Loucy (cell line): Measurements from ENCODE around the gene RAPGEF2.

Experiments used
- H2AFZ ChIP-seq: fragments of 200-600 bp; sonication (generic); 2 replicates; pipeline ENCODE4 v1.6.0; 2016; ENCODE audit warnings: antibody characterized with exemption, mild to moderate bottlenecking, low read length, moderate library complexity
- H3F3A ChIP-seq: fragments of 200-600 bp; 2 replicates; pipeline ENCODE4 v1.6.0; 2016; ENCODE audit warnings: antibody characterized with exemption, low read depth, mild to moderate bottlenecking
- H3K27me3 ChIP-seq: fragments of 200-600 bp; sonication (generic); 2 replicates; pipeline ENCODE4 v1.6.1; 2014; ENCODE audit warnings: low read length, mild to moderate bottlenecking; ENCODE audit not compliant: insufficient read depth, poor library complexity, severe bottlenecking
- H3K36me3 ChIP-seq: fragments of 200-600 bp; sonication (generic); 2 replicates; pipeline ENCODE4 v1.6.1; 2016; ENCODE audit warnings: low read length; ENCODE audit not compliant: insufficient read depth
- H3K4me1 ChIP-seq: fragments of 200-600 bp; sonication (generic); 2 replicates; pipeline ENCODE4 v1.5.1; 2014; ENCODE audit warnings: low read length, mild to moderate bottlenecking; ENCODE audit not compliant: insufficient read depth, poor library complexity, severe bottlenecking
- H3K4me2 ChIP-seq: fragments of 200-600 bp; sonication (generic); 2 replicates; pipeline ENCODE4 v1.6.0; 2014; ENCODE audit warnings: antibody characterized with exemption, low read length, low read depth, mild to moderate bottlenecking; ENCODE audit not compliant: poor library complexity, severe bottlenecking
- H3K4me3 ChIP-seq: fragments of 200-600 bp; sonication (generic); 2 replicates; pipeline ENCODE4 v1.5.1; 2014; ENCODE audit warnings: low read length, mild to moderate bottlenecking, mixed read lengths; ENCODE audit not compliant: poor library complexity, severe bottlenecking
- H3K79me2 ChIP-seq: fragments of 200-600 bp; sonication (generic); 2 replicates; pipeline ENCODE4 v1.6.1; 2014; ENCODE audit warnings: low read length; ENCODE audit not compliant: insufficient read depth
- H3K9ac ChIP-seq: fragments of 200-600 bp; sonication (generic); 2 replicates; pipeline ENCODE4 v1.6.0; 2014; ENCODE audit warnings: mild to moderate bottlenecking, low read depth, low read length, moderate library complexity; ENCODE audit not compliant: poor library complexity, severe bottlenecking
- H3K9me2 ChIP-seq: fragments of 200-600 bp; sonication (generic); replicated peaks from 2 replicates; pipeline ENCODE4 v1.6.1; 2016; ENCODE audit warnings: low read depth, low read length, mixed read lengths
- H3K9me3 ChIP-seq: fragments of 200-600 bp; sonication (generic); 2 replicates; pipeline ENCODE4 v1.6.1; 2014; ENCODE audit warnings: mild to moderate bottlenecking, antibody characterized with exemption, low read length, low read depth; ENCODE audit not compliant: insufficient read depth
- H4K20me1 ChIP-seq: fragments of 200-600 bp; sonication (generic); 2 replicates; pipeline ENCODE4 v1.6.0; 2014; ENCODE audit warnings: antibody characterized with exemption, low read length, mild to moderate bottlenecking; ENCODE audit not compliant: insufficient read depth, poor library complexity, severe bottlenecking
- EZH2phosphoT487 ChIP-seq: fragments of 200-600 bp; IDR thresholded peaks from 2 replicates; pipeline ENCODE4 v1.6.1; 2018; ENCODE audit warnings: antibody characterized with exemption, mild to moderate bottlenecking, moderate library complexity, borderline replicate concordance
- TF ChIP-seq, protein P1 (sequence below): fragments of 200-600 bp; sonication (generic); conservative IDR thresholded peaks from 2 replicates; pipeline ENCODE4 v1.5.1; 2014; ENCODE audit warnings: mild to moderate bottlenecking, antibody characterized with exemption, low read length

RAPGEF2 gene

DNA sequence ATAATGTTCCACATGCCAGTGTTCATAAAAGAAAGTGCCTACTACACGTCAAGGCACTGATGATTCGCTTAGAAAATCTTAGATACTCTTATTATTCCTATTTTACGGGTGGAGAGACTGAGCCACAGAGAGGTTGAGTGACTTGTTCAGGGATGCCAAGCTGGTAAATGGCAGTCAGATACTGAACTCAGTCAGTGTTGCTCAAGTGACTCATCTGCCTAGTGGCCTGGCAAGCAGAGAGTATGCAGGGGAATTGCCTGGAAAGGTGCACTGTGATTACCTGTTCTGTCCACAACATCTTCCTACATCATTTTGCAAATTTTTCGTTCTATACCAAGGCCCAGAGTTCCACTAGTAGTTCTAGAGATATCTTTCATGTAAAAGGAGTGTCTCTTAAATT is 68.4 kb downstream of the RAPGEF2 start:
- no peaks in the 10 kb centered on the region for H3K9me3 ChIP-seq
- H3K4me1 ChIP-seq, result peaks cover 73% of the 10 kb centered on the region
- peak overlapping the region; percentile 75 for H3K4me2 ChIP-seq

DNA sequence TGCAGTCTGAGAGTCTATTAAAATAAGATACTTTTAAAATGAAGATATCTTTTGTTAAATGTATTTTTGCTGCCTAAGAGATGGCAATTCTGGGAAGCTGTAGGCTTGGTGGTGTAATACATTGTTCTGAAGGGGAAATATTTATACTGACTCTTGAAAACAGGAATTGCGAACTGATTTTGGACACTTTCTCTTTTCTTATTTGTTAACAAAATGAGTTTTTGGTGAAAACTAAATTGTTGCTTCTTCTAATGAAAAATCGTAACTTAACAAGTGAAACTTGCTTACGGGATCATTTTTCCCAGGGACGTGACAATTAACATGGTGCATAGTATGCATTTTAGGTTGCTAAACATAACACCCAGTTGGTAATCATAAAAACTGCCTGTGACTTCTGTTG is 71.0 kb downstream of the RAPGEF2 start:
- peaks cover 98% of the 10 kb centered on the region for H3K79me2 ChIP-seq
- peaks cover 15% of the 10 kb centered on the region for H4K20me1 ChIP-seq
- peaks cover 80% of the 10 kb centered on the region for H3K4me1 ChIP-seq
- H3F3A ChIP-seq, result 0 out of 2 replicates have a peak, but pooled peaks cover 3% of the 10 kb centered on the region
- no peaks in the 10 kb centered on the region for H3K36me3 ChIP-seq
- H3K4me2 ChIP-seq, result peak overlapping the region; percentile 75
- TF ChIP-seq, protein P1, sequence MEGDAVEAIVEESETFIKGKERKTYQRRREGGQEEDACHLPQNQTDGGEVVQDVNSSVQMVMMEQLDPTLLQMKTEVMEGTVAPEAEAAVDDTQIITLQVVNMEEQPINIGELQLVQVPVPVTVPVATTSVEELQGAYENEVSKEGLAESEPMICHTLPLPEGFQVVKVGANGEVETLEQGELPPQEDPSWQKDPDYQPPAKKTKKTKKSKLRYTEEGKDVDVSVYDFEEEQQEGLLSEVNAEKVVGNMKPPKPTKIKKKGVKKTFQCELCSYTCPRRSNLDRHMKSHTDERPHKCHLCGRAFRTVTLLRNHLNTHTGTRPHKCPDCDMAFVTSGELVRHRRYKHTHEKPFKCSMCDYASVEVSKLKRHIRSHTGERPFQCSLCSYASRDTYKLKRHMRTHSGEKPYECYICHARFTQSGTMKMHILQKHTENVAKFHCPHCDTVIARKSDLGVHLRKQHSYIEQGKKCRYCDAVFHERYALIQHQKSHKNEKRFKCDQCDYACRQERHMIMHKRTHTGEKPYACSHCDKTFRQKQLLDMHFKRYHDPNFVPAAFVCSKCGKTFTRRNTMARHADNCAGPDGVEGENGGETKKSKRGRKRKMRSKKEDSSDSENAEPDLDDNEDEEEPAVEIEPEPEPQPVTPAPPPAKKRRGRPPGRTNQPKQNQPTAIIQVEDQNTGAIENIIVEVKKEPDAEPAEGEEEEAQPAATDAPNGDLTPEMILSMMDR, result no peak
- TF ChIP-seq EZH2phosphoT487, result no peak
- no peaks in the 10 kb centered on the region for H3K9me2 ChIP-seq
- H3K9ac ChIP-seq, result peak overlapping the region; percentile 35
- no peaks in the 10 kb centered on the region for H3K27me3 ChIP-seq
- no peaks in the 10 kb centered on the region for H3K9me3 ChIP-seq
- H3K4me3 ChIP-seq, result no peak overlapping the region
- H2AFZ ChIP-seq, result no peak overlapping the region

More for the DNA sequence above, 68.4 kb downstream of the RAPGEF2 start:
- no peak overlapping the region for H3K9ac ChIP-seq
- no peaks in the 10 kb centered on the region for H3K36me3 ChIP-seq
- TF ChIP-seq, protein P1, result no peak
- TF ChIP-seq EZH2phosphoT487, result no peak
- H3F3A ChIP-seq, result 0 out of 2 replicates have a peak, but pooled peaks cover 3% of the 10 kb centered on the region
- H2AFZ ChIP-seq, result no peak overlapping the region
- no peaks in the 10 kb centered on the region for H3K27me3 ChIP-seq
- H3K9me2 ChIP-seq, result no peaks in the 10 kb centered on the region
- peaks cover 17% of the 10 kb centered on the region for H4K20me1 ChIP-seq
- peak overlapping the region; percentile 58 for H3K4me3 ChIP-seq
- H3K79me2 ChIP-seq, result peaks cover 98% of the 10 kb centered on the region

DNA sequence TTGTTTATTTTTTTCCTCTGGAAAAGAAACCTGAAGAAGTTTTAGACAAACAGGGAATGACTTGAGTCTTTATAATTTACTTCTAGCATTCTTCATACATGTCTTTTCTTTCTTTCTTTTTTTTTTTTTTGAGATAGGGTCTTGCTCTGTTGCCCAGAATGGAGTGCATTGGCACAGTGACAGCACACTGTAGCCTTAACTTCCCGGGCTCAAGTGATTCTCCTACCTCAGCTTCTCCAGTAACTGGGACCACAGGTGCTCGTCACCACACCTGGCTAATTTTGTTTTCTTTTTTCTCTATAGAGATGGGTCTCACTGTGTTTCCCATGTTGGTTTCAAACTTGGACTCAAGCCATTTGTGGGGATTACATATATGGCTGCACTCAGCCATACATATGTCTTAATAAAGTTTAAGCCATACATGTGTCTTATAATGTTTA is 71.8 kb downstream of the RAPGEF2 start:
- Histone ChIP-seq H3F3A (0 out of 2 replicates have a peak, but pooled peaks cover 3% of the 10 kb centered on the region), H3K36me3 (no peaks in the 10 kb centered on the region), H3K4me3 (peak overlapping the region; percentile 57), H2AFZ (no peak overlapping the region), H3K27me3 (no peaks in the 10 kb centered on the region), H3K4me2 (peak overlapping the region; percentile 62), H3K4me1 (peaks cover 80% of the 10 kb centered on the region), H3K9me3 (no peaks in the 10 kb centered on the region), H4K20me1 (peaks cover 12% of the 10 kb centered on the region), H3K79me2 (peaks cover 98% of the 10 kb centered on the region), H3K9ac (peak overlapping the region; percentile 53), H3K9me2 (no peaks in the 10 kb centered on the region)
- no peak for TF ChIP-seq EZH2phosphoT487
- TF ChIP-seq, protein P1, result no peak
